Measurements from ENCODE around the gene SLC17A3. TPM values are rescaled to one million over a fixed set of nuclear protein-coding genes. Genes with fewer than 3 reads are reported as not detected.

Gene SLC17A3
- total RNA-seq, 1 donor from 2014 or later, result not detected

DNA sequence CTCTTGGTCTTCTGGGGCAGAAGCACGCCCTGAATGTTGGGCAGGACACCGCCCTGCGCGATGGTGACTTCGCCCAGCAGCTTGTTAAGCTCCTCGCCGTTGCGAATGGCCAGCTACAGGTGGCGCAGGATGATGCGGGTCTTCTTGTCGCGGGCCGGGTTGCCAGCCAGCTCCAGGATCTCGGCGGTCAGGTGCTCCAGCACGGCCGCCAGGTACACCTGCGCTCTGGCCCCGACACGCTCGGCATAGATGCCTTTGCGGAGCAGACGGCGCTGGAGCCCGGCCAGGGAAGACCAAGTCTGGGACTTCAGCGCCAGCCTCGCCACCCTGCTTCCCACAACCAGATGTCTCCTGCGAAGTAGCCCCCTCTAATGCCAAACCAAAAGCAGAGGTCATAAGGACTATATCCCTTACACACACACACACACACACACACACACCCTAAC lies 8.0 kb upstream of the SLC17A3 start:
- peaks cover 22% of the 10 kb centered on the region for H3K27me3 Mint-ChIP-seq (ENCODE audit: low read depth)
- peaks cover 2% of the 10 kb centered on the region for H3K9me3 Mint-ChIP-seq
- no peaks in the 10 kb centered on the region for H3K36me3 Mint-ChIP-seq
- DNase-seq (ENCODE audit: low spot score in 2 of 2, unreplicated experiment in 2 of 2), result no peak
- H3K4me1 Mint-ChIP-seq, result no peaks in the 10 kb centered on the region
- TF ChIP-seq, protein P1, sequence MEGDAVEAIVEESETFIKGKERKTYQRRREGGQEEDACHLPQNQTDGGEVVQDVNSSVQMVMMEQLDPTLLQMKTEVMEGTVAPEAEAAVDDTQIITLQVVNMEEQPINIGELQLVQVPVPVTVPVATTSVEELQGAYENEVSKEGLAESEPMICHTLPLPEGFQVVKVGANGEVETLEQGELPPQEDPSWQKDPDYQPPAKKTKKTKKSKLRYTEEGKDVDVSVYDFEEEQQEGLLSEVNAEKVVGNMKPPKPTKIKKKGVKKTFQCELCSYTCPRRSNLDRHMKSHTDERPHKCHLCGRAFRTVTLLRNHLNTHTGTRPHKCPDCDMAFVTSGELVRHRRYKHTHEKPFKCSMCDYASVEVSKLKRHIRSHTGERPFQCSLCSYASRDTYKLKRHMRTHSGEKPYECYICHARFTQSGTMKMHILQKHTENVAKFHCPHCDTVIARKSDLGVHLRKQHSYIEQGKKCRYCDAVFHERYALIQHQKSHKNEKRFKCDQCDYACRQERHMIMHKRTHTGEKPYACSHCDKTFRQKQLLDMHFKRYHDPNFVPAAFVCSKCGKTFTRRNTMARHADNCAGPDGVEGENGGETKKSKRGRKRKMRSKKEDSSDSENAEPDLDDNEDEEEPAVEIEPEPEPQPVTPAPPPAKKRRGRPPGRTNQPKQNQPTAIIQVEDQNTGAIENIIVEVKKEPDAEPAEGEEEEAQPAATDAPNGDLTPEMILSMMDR (IDR thresholded peaks at IDR 0.05; ENCODE audit: unreplicated experiment), result no peak
- H3K27ac Mint-ChIP-seq, result no peak overlapping the region
- no peak overlapping the region for H3K4me3 Mint-ChIP-seq

DNA sequence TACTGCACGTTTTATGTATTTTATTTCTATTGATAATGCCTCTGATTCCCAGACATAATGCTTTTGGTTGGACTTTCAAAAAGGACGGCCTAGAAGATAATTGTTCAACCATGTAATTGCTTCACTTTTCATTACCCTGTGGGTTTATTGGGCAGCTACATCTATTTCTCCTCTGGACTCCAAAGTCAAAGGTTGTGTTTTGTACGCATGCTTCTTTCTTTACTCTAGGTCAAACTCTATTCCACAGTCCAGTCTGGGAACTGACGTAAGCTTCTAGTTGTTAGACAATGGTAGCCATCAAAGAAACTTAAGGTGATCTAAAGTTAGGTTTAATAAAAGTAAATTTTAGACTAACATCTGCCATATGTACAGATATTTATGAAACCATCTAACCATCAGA lies 6.6 kb upstream of the SLC17A3 start:
- TF ChIP-seq, protein P1 (IDR thresholded peaks at IDR 0.05; ENCODE audit: unreplicated experiment), result no peak
- Mint-ChIP-seq H3K4me1 (no peaks in the 10 kb centered on the region), H3K27me3 (ENCODE audit: low read depth) (peaks cover 24% of the 10 kb centered on the region), H3K4me3 (no peak overlapping the region), H3K9me3 (peaks cover 2% of the 10 kb centered on the region), H3K36me3 (no peaks in the 10 kb centered on the region), H3K27ac (no peak overlapping the region)
- DNase-seq (ENCODE audit: low spot score in 2 of 2, unreplicated experiment in 2 of 2), result no peak

DNA sequence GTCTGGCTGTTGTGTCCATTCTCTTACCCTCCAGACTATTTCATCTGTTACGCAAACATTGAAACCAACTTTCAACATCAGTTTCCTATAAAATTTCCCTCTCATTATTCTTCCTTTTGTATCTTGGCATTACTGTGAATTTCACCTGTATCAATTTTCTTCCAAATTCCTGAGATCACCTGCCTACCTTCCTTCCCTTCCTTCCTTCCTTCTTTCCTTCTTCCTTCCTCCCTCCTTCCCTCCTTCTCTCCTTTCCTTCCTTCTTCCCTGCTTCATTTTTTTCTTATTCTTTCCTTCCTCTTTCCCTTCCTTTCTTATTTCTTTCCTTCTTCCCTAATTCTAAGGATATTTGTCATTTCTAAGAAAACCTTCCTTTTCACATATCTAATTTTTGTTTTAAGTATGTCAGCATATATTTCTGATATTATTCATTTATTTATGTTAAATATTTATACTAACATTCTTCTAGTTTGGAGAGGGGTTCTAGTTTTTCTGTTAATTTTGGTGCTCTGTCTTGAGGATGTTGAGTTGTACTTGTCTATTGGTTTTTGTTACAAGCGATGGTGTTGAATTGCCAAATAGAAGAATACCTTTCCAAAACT lies 4.8 kb upstream of the SLC17A3 start:
- TF ChIP-seq, protein P1 (IDR thresholded peaks at IDR 0.05; ENCODE audit: unreplicated experiment), result no peak
- H3K27me3 Mint-ChIP-seq (ENCODE audit: low read depth), result peaks cover 29% of the 10 kb centered on the region
- no peak overlapping the region for H3K4me3 Mint-ChIP-seq
- H3K27ac Mint-ChIP-seq, result no peak overlapping the region
- H3K9me3 Mint-ChIP-seq, result peaks cover 2% of the 10 kb centered on the region
- H3K4me1 Mint-ChIP-seq, result no peaks in the 10 kb centered on the region
- DNase-seq (ENCODE audit: low spot score in 2 of 2, unreplicated experiment in 2 of 2), result no peak
- H3K36me3 Mint-ChIP-seq, result no peaks in the 10 kb centered on the region

DNA sequence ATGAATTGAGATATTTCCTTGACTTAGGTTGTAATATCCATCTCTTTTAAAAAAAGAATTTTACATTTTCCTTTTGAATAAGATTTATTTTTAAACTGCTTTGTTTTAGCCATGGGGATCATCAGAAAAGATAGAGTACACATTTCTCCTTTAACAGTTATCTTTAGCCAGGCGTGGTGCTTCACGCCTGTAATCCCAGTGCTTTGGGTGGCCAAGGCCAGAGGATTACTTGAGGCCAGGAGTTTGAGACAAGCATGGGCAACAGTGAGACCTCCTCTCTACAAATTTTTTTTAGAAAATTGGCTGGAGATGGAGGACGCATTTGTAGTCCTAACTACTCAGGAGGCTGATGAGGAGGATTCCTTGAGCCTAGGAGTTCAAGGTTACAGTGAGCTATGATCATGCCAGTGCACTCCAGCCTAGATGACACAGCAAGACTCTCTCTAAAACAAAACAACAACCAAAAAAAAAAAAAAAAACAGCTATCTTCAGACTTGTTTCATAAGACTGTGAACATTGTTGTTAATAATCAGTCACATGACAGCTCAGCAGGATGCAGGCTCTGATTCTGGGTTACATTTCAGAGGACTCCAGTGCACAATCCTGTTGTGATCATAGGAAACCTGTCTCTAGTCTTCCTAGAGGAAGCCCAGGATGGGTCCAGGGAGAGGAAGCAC lies 2.0 kb upstream of the SLC17A3 start:
- TF ChIP-seq, protein P1 (IDR thresholded peaks at IDR 0.05; ENCODE audit: unreplicated experiment), result no peak

DNA sequence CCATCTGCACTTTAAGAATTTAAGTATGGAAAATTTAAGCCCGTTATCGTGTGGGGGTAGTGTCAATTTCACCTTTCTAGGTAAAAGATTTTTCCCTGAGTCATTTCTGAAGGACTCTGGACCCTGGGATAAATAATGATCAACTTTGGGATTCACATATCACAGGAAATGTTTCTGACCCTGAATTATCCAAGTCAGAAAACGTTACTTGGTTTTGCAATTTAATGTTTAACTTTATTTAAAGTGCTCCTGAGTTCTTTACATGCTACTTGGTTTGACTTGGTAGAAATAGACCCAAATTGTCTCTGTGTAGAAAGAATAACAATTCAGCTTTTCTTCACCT lies 1.5 kb upstream of the SLC17A3 start:
- H3K27me3 Mint-ChIP-seq (ENCODE audit: low read depth), result peaks cover 35% of the 10 kb centered on the region
- H3K9me3 Mint-ChIP-seq, result peaks cover 3% of the 10 kb centered on the region
- H3K4me1 Mint-ChIP-seq, result no peaks in the 10 kb centered on the region
- H3K4me3 Mint-ChIP-seq, result no peak overlapping the region
- no peaks in the 10 kb centered on the region for H3K36me3 Mint-ChIP-seq
- no peak for DNase-seq (ENCODE audit: low spot score in 2 of 2, unreplicated experiment in 2 of 2)
- no peak overlapping the region for H3K27ac Mint-ChIP-seq
- TF ChIP-seq, protein P1 (IDR thresholded peaks at IDR 0.05; ENCODE audit: unreplicated experiment), result no peak

More for the DNA sequence above, 2.0 kb upstream of the SLC17A3 start:
- H3K4me1 Mint-ChIP-seq, result no peaks in the 10 kb centered on the region
- peaks cover 35% of the 10 kb centered on the region for H3K27me3 Mint-ChIP-seq (ENCODE audit: low read depth)
- H3K36me3 Mint-ChIP-seq, result no peaks in the 10 kb centered on the region
- H3K9me3 Mint-ChIP-seq, result peaks cover 3% of the 10 kb centered on the region
- H3K27ac Mint-ChIP-seq, result no peak overlapping the region
- DNase-seq (ENCODE audit: low spot score in 2 of 2, unreplicated experiment in 2 of 2), result no peak
- no peak overlapping the region for H3K4me3 Mint-ChIP-seq
